HG03460 (cell line): ENCODE measurements around the gene KLK8.

Experiments
- ATAC-seq: cut with Tn5 transposase; IDR thresholded peaks from one replicate; pipeline ENCODE4 v1.9.1; 2021; ENCODE audit not compliant: unreplicated experiment

The KLK8 gene

GRCh38 chr19:50957587-50957986 is 43.8 kb downstream of the KLK8 start:
- ATAC-seq, result no peak

GRCh38 chr19:50952910-50953309 is 48.5 kb downstream of the KLK8 start, which contains the start of gene KLK5:
TSS of gene KLK5 (minus strand) at chr19:50953038. CDS start at chr19:50952657, 381 bp downstream.
- ATAC-seq, result no peak

- no peak for ATAC-seq
These were observed 51.5 kb downstream of the KLK8 start for GRCh38 chr19:50949861-50950260.

GRCh38 chr19:50947123-50947522 is 54.3 kb downstream of the KLK8 start:
- ATAC-seq, result no peak
